ENCODE data around the gene ZNF35.
"Not testable (repeated sequence)": the region's sequence is repeated elsewhere in the genome, so short reads cannot be mapped to it uniquely, and the experiment has no call there.

The ZNF35 gene

GRCh38 chr3:44669760-44670159 is 21.2 kb downstream of the ZNF35 start:
- H3K27ac Mint-ChIP-seq: no peak overlapping the region
- H3K4me1 Mint-ChIP-seq: no peaks in the 10 kb centered on the region
- peaks cover 9% of the 10 kb centered on the region for H3K36me3 Mint-ChIP-seq
- no peak overlapping the region for H3K4me3 Mint-ChIP-seq
- H3K9me3 Mint-ChIP-seq: peaks cover 20% of the 10 kb centered on the region
- peaks cover 8% of the 10 kb centered on the region for H3K27me3 Mint-ChIP-seq

- H3K4me3 Mint-ChIP-seq, H3K4me1 Mint-ChIP-seq, H3K27me3 Mint-ChIP-seq, H3K36me3 Mint-ChIP-seq, H3K27ac Mint-ChIP-seq: not testable (repeated sequence)
- peaks cover 13% of the 10 kb centered on the region for H3K9me3 Mint-ChIP-seq
Observed at GRCh38 chr3:44673466-44673865, 24.9 kb downstream of the ZNF35 start.

GRCh38 chr3:44674211-44674610 is 25.7 kb downstream of the ZNF35 start:
- peaks cover 4% of the 10 kb centered on the region for H3K36me3 Mint-ChIP-seq
- no peak overlapping the region for H3K27ac Mint-ChIP-seq
- peaks cover 2% of the 10 kb centered on the region for H3K27me3 Mint-ChIP-seq
- H3K4me1 Mint-ChIP-seq: no peaks in the 10 kb centered on the region
- H3K9me3 Mint-ChIP-seq: peaks cover 13% of the 10 kb centered on the region
- H3K4me3 Mint-ChIP-seq: no peak overlapping the region

GRCh38 chr3:44678480-44679116 is 30.1 kb downstream of the ZNF35 start:
- no peaks in the 10 kb centered on the region for H3K27me3 Mint-ChIP-seq
- peaks cover 7% of the 10 kb centered on the region for H3K9me3 Mint-ChIP-seq
- no peaks in the 10 kb centered on the region for H3K4me1 Mint-ChIP-seq
- peaks cover 11% of the 10 kb centered on the region for H3K36me3 Mint-ChIP-seq
- no peak overlapping the region for H3K4me3 Mint-ChIP-seq
- H3K27ac Mint-ChIP-seq: no peak overlapping the region

- Mint-ChIP-seq H3K4me1 (peaks cover 10% of the 10 kb centered on the region), H3K9me3 (peaks cover 9% of the 10 kb centered on the region), H3K36me3 (peaks cover 26% of the 10 kb centered on the region), H3K4me3 (no peak overlapping the region), H3K27ac (no peak overlapping the region), H3K27me3 (peaks cover 13% of the 10 kb centered on the region)
Observed at GRCh38 chr3:44680921-44681455, 32.5 kb downstream of the ZNF35 start.

GRCh38 chr3:44682182-44682896 is 33.8 kb downstream of the ZNF35 start:
- H3K27ac Mint-ChIP-seq: no peak overlapping the region
- no peak overlapping the region for H3K4me3 Mint-ChIP-seq
- peaks cover 35% of the 10 kb centered on the region for H3K36me3 Mint-ChIP-seq
- peaks cover 22% of the 10 kb centered on the region for H3K27me3 Mint-ChIP-seq
- H3K9me3 Mint-ChIP-seq: peaks cover 22% of the 10 kb centered on the region
- peaks cover 10% of the 10 kb centered on the region for H3K4me1 Mint-ChIP-seq

GRCh38 chr3:44685128-44685800 is 36.7 kb downstream of the ZNF35 start:
- H3K4me1 Mint-ChIP-seq: peaks cover 10% of the 10 kb centered on the region
- H3K27me3 Mint-ChIP-seq: peaks cover 37% of the 10 kb centered on the region
- H3K27ac Mint-ChIP-seq: peak overlapping the region; percentile 26
- peaks cover 42% of the 10 kb centered on the region for H3K36me3 Mint-ChIP-seq
- peak overlapping the region; percentile 78 for H3K4me3 Mint-ChIP-seq
- peaks cover 37% of the 10 kb centered on the region for H3K9me3 Mint-ChIP-seq

GRCh38 chr3:44687898-44688297 is 39.4 kb downstream of the ZNF35 start:
- no peak overlapping the region for H3K4me3 Mint-ChIP-seq
- H3K27me3 Mint-ChIP-seq: peaks cover 57% of the 10 kb centered on the region
- no peak overlapping the region for H3K27ac Mint-ChIP-seq
- peaks cover 10% of the 10 kb centered on the region for H3K4me1 Mint-ChIP-seq
- peaks cover 48% of the 10 kb centered on the region for H3K9me3 Mint-ChIP-seq
- H3K36me3 Mint-ChIP-seq: peaks cover 37% of the 10 kb centered on the region

All from activated naive CD4-positive, alpha-beta T cell treated with anti-CD3 and anti-CD28 coated beads, Interleukin-2, amount 50 U/mL, for 24 hours (primary cell).